NB4 (cell line): ENCODE measurements around the gene AP2B1.

ENCODE experiments used
- POLR2A ChIP-seq: IDR thresholded peaks from 2 replicates; pipeline ENCODE4 v1.6.1; 2011; ENCODE audit warnings: mild to moderate bottlenecking; ENCODE audit not compliant: insufficient read length; ENCODE audit errors: extremely low read depth
- TF ChIP-seq, protein P1 (sequence below): IDR thresholded peaks from 2 replicates; pipeline ENCODE4 v1.6.1; 2011; ENCODE audit warnings: low read depth, low read length
- TF ChIP-seq, protein P2 (sequence below): IDR thresholded peaks from one replicate; pipeline ENCODE4 v1.5.1; 2012; ENCODE audit warnings: low read depth, low read length

DNA sequence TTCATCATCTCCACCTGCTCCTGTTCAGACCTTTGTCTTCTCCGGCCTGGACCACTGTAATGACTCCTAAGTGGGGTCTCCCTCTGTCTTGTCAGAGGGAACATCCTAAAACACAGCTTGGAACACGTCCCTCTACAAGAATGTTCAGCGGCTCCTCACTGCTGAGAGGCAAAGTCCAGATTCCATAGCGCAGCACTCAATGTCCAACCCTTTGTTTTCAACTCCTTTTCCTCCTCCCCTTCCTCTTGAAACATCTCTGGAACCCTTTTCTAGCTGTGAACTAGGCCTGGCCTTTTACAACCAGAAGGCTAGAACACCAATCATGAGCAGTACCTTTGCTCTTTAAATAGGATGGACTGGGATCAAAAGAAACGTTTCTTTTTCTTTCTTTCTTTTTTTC is 174.5 kb downstream of the AP2B1 start:
- TF ChIP-seq, protein P1, sequence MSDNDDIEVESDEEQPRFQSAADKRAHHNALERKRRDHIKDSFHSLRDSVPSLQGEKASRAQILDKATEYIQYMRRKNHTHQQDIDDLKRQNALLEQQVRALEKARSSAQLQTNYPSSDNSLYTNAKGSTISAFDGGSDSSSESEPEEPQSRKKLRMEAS = no peak
- TF ChIP-seq, protein P2, sequence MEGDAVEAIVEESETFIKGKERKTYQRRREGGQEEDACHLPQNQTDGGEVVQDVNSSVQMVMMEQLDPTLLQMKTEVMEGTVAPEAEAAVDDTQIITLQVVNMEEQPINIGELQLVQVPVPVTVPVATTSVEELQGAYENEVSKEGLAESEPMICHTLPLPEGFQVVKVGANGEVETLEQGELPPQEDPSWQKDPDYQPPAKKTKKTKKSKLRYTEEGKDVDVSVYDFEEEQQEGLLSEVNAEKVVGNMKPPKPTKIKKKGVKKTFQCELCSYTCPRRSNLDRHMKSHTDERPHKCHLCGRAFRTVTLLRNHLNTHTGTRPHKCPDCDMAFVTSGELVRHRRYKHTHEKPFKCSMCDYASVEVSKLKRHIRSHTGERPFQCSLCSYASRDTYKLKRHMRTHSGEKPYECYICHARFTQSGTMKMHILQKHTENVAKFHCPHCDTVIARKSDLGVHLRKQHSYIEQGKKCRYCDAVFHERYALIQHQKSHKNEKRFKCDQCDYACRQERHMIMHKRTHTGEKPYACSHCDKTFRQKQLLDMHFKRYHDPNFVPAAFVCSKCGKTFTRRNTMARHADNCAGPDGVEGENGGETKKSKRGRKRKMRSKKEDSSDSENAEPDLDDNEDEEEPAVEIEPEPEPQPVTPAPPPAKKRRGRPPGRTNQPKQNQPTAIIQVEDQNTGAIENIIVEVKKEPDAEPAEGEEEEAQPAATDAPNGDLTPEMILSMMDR = no peak
- TF ChIP-seq POLR2A = no peak
